H1 (cell line): ENCODE results near the gene BICD1. TPM values are rescaled to one million over a fixed set of nuclear protein-coding genes. Genes with fewer than 3 reads are reported as not detected.

ENCODE experiments used
- CTCF ChIA-PET: fragments of 300-600 bp; sonication (Branson Sonifier 250); formaldehyde crosslinking; loops from one replicate; lab custom pipeline; 2021; ENCODE audit not compliant: partially characterized antibody; lab: Charles Lee
- POLR2A ChIA-PET: fragments of 300-600 bp; sonication (Branson Sonifier 250); formaldehyde crosslinking; loops from one replicate; lab custom pipeline; 2021; ENCODE audit warnings: inconsistent platforms; ENCODE audit not compliant: partially characterized antibody; lab: Charles Lee
- DNase-seq, 2 experiments: peaks; one replicate each; pipeline versions ENCODE4 v3.0.0 to v3.0.0-alpha.2; 2010 to 2022; ENCODE audit warnings: low spot score in 2 of 2, low read depth in 1 of 2, mixed read lengths in 1 of 2
- FAIRE-seq: peaks from 2 replicates; lab custom pipeline; 2011; peaks lifted over from hg19 to GRCh38; lab: Jason Lieb, UNC
- H2AFZ ChIP-seq: 2 replicates; pipeline ENCODE4 v1.8.1; 2012; ENCODE audit warnings: low read length, inconsistent platforms
- H2AK5ac ChIP-seq: 2 replicates; pipeline ENCODE4 v1.6.1; 2013; ENCODE audit warnings: low read depth, low read length
- H2BK120ac ChIP-seq: replicated peaks from 2 replicates; pipeline ENCODE3; 2013; ENCODE audit warnings: low read depth, low read length, inconsistent platforms
- H2BK12ac ChIP-seq: 2 replicates; pipeline ENCODE4 v1.6.1; 2013; ENCODE audit warnings: low read depth, low read length
- H2BK15ac ChIP-seq: 2 replicates; pipeline ENCODE4 v1.6.1; 2013; ENCODE audit warnings: low read length
- H2BK20ac ChIP-seq: 2 replicates; pipeline ENCODE4 v1.6.1; 2013; ENCODE audit warnings: low read length
- H2BK5ac ChIP-seq: 2 replicates; pipeline ENCODE4 v1.6.1; 2013; ENCODE audit warnings: low read depth, low read length
- H3K14ac ChIP-seq: 2 replicates; pipeline ENCODE4 v1.6.1; 2013; ENCODE audit warnings: inconsistent platforms; ENCODE audit not compliant: insufficient read length
- H3K18ac ChIP-seq: 2 replicates; pipeline ENCODE4 v1.6.1; 2013; ENCODE audit warnings: low read length; ENCODE audit errors: extremely low read depth
- H3K23ac ChIP-seq: 2 replicates; pipeline ENCODE4 v1.6.1; 2013; ENCODE audit warnings: inconsistent platforms; ENCODE audit not compliant: insufficient read length
- H3K23me2 ChIP-seq: 2 replicates; pipeline ENCODE4 v1.6.1; 2013; ENCODE audit warnings: low read depth, low read length
- H3K27ac ChIP-seq: 2 replicates; pipeline ENCODE4 v1.6.1; 2011; ENCODE audit warnings: low read depth, low read length, inconsistent platforms
- H3K27me3 ChIP-seq, 4 experiments: replicated peaks in 1 of 4; 1 replicate in 1 of 4; 2 replicates in 3 of 4; pipeline versions ENCODE4 v1.6.1 to v1.8.1; 2011 to 2013; ENCODE audit warnings: low read length in 3 of 4, mild to moderate bottlenecking in 3 of 4, inconsistent platforms in 2 of 4, mixed read lengths in 2 of 4, moderate library complexity in 1 of 4; ENCODE audit not compliant: control insufficient read depth in 3 of 4, insufficient read depth in 3 of 4; ENCODE audit errors: extremely low read depth in 1 of 4
- H3K36me3 ChIP-seq, 4 experiments: 2 replicates each; pipeline versions ENCODE4 v1.6.1 to v1.8.1; 2011 to 2013; ENCODE audit warnings: mild to moderate bottlenecking in 4 of 4, low read length in 3 of 4, moderate library complexity in 2 of 4, control low read depth in 1 of 4, inconsistent platforms in 1 of 4; ENCODE audit not compliant: insufficient read depth in 4 of 4, control insufficient read depth in 2 of 4
- H3K4ac ChIP-seq: replicated peaks from 2 replicates; pipeline ENCODE3; 2013; ENCODE audit warnings: low read length, low read depth, mixed read lengths, inconsistent platforms; ENCODE audit not compliant: insufficient read length
- H3K4me1 ChIP-seq, 4 experiments: replicated peaks in 1 of 4; 1 replicate in 1 of 4; 2 replicates in 3 of 4; pipeline versions ENCODE4 v1.6.1 to v1.8.1; 2011 to 2013; ENCODE audit warnings: low read length in 3 of 4, inconsistent platforms in 2 of 4, mixed read lengths in 1 of 4; ENCODE audit not compliant: insufficient read depth in 4 of 4, control insufficient read depth in 3 of 4
- H3K4me2 ChIP-seq, 2 experiments: 2 replicates each; pipeline versions ENCODE4 v1.6.1 to v1.8.1; 2011 to 2013; ENCODE audit warnings: low read depth in 2 of 2, low read length in 2 of 2, control low read depth in 1 of 2, inconsistent platforms in 1 of 2, mild to moderate bottlenecking in 1 of 2; ENCODE audit not compliant: insufficient read depth in 1 of 2
- H3K4me3 ChIP-seq, 4 experiments: fragments of 200-600, 300-600 bp in 1 of 4; sonication (generic), shearing (Covaris generic), sonication (Bioruptor Twin) in 1 of 4; 2 replicates each; pipeline versions ENCODE4 v1.5.1 to v1.8.1; 2011 to 2016; ENCODE audit warnings: low read length in 4 of 4, low read depth in 3 of 4, control low read depth in 2 of 4, inconsistent platforms in 2 of 4, mild to moderate bottlenecking in 2 of 4, mixed read lengths in 1 of 4, moderate library complexity in 1 of 4; ENCODE audit not compliant: insufficient read depth in 2 of 4; ENCODE audit errors: extremely low read depth in 1 of 4
- H3K56ac ChIP-seq: replicated peaks from 2 replicates; pipeline ENCODE3; 2013; ENCODE audit warnings: low read depth, mild to moderate bottlenecking, mixed read lengths, low read length, inconsistent platforms; ENCODE audit not compliant: insufficient read length
- H3K79me1 ChIP-seq: 2 replicates; pipeline ENCODE4 v1.6.1; 2013; ENCODE audit warnings: low read depth, low read length, control low read depth
- H3K79me2 ChIP-seq, 2 experiments: 2 replicates each; pipeline versions ENCODE4 v1.6.1 to v1.8.1; 2012 to 2013; ENCODE audit warnings: low read length in 2 of 2, mild to moderate bottlenecking in 2 of 2, inconsistent platforms in 1 of 2; ENCODE audit not compliant: insufficient read depth in 2 of 2, control insufficient read depth in 1 of 2
- H3K9ac ChIP-seq, 4 experiments: replicated peaks in 1 of 4; 1 replicate in 1 of 4; 2 replicates in 3 of 4; pipeline versions ENCODE4 v1.6.1 to v1.8.1; 2011 to 2013; ENCODE audit warnings: low read depth in 3 of 4, low read length in 3 of 4, control low read depth in 2 of 4, mild to moderate bottlenecking in 2 of 4, moderate library complexity in 2 of 4, inconsistent platforms in 1 of 4; ENCODE audit errors: extremely low read depth in 1 of 4
- H3K9me3 ChIP-seq, 2 experiments: 2 replicates each; pipeline versions ENCODE4 v1.6.1 to v1.8.1; 2012 to 2013; ENCODE audit warnings: mild to moderate bottlenecking in 2 of 2, moderate library complexity in 2 of 2, control low read depth in 1 of 2, inconsistent platforms in 1 of 2, low read depth in 1 of 2, low read length in 1 of 2, mixed read lengths in 1 of 2; ENCODE audit not compliant: insufficient read depth in 2 of 2
- H4K20me1 ChIP-seq, 2 experiments: replicated peaks in 1 of 2; 2 replicates each; pipeline versions ENCODE3 to v1.8.1; 2011 to 2013; ENCODE audit warnings: inconsistent platforms in 2 of 2, low read length in 2 of 2, mild to moderate bottlenecking in 1 of 2; ENCODE audit not compliant: insufficient read depth in 2 of 2, control insufficient read depth in 1 of 2
- H4K5ac ChIP-seq: 2 replicates; pipeline ENCODE4 v1.6.1; 2013; ENCODE audit warnings: low read length, low read depth, mixed read lengths, inconsistent platforms; ENCODE audit not compliant: insufficient read length
- H4K8ac ChIP-seq: 2 replicates; pipeline ENCODE4 v1.8.0; 2013; ENCODE audit warnings: mild to moderate bottlenecking, moderate library complexity, low read length, inconsistent platforms; ENCODE audit not compliant: insufficient read depth; ENCODE audit errors: extremely low read depth
- H4K91ac ChIP-seq: replicated peaks from 2 replicates; pipeline ENCODE3; 2013; ENCODE audit warnings: low read length, mixed read lengths, inconsistent platforms; ENCODE audit not compliant: insufficient read length
- HDAC6 ChIP-seq: IDR thresholded peaks from one replicate; pipeline ENCODE4 v1.7.1; 2012; ENCODE audit warnings: low read depth, mild to moderate bottlenecking, inconsistent platforms, low read length, moderate library complexity
- KDM4A ChIP-seq: IDR thresholded peaks from one replicate; pipeline ENCODE4 v1.7.1; 2012; ENCODE audit warnings: low read depth, mild to moderate bottlenecking, moderate library complexity, low read length, inconsistent platforms; ENCODE audit not compliant: severe bottlenecking
- WGBS, 2 experiments: shearing (Covaris generic) in 1 of 2; methylation state at CpG; one replicate each; pipeline versions ENCODE4 v1.1.6 to v1.1.7; 2013 to 2015; ENCODE audit warnings: low lambda C conversion rate in 2 of 2, mixed read lengths in 2 of 2, inconsistent platforms in 1 of 2, low coverage in 1 of 2, missing lambda C conversion rate in 1 of 2; ENCODE audit not compliant: insufficient replicate concordance in 2 of 2, insufficient coverage in 1 of 2, insufficient read length in 1 of 2; ENCODE audit errors: extremely low coverage in 1 of 2, missing lambda C conversion rate in 1 of 2; 5-methylcytosine and 5-hydroxymethylcytosine counted together
- polyA plus RNA-seq, 7 experiments: library from polyadenylated mRNA; depleted of rRNA in 3 of 7; stranded (reverse) in 5 of 7; unstranded in 2 of 7; fragments of >200 nt in 5 of 7; fragments of 200-250 nt in 2 of 7; gene quantifications; 1 replicate in 5 of 7; 2 replicates in 1 of 7; 4 replicates in 1 of 7; pipeline versions ENCODE4 v1.2.1 to v1.2.3, GENCODE V29; 2011 to 2013; ENCODE audit warnings: missing spikeins in 2 of 7, mixed read lengths in 2 of 7
- total RNA-seq: library from RNA; stranded (reverse); fragmentation: NEBNext Ultra II Directional; extraction: Animal tissue kit (Norgen Biotek cat#: 25700); gene quantifications from 2 replicates; pipeline ENCODE4 v1.2.1, GENCODE V29; 2021

Gene BICD1
- total and polyA plus RNA-seq, 2 of the 8 experiments (the other 6 are each of a cell fraction or from before 2014, with no cell fraction given), result 34.1 to 58.4 TPM

GRCh38 chr12:32083489-32083888 is 23.2 kb upstream of the BICD1 start:
- no peak overlapping the region for H3K56ac ChIP-seq
- no peak overlapping the region for H4K8ac ChIP-seq
- no peak overlapping the region for H3K4me2 ChIP-seq
- no peaks in the 10 kb centered on the region for H3K36me3 ChIP-seq
- H2AK5ac ChIP-seq, result no peak overlapping the region
- no peaks in the 10 kb centered on the region for H4K20me1 ChIP-seq
- H4K5ac ChIP-seq, result no peak overlapping the region
- H3K27me3 ChIP-seq, result no peaks in the 10 kb centered on the region
- H3K4me3 ChIP-seq, result no peak overlapping the region
- FAIRE-seq, result no peak
- H2BK5ac ChIP-seq, result no peak overlapping the region
- H3K18ac ChIP-seq, result no peak overlapping the region
- H2BK20ac ChIP-seq, result no peak overlapping the region
- H3K23me2 ChIP-seq, result no peaks in the 10 kb centered on the region
- WGBS, 2 experiments, result 96% methylated on average over 5 of the region's 5 CpGs; no CpG with 5 or more reads in 1 of the 2 experiments
- CTCF ChIA-PET, result interaction anchor here (0.6 to 1.8 kb wide), 5 partner anchors 8 to 229 kb away, joined by 4 to 8 read pairs (median 5); no protein-coding TSS in a partner anchor
- no peak overlapping the region for H2BK12ac ChIP-seq
- no peak for DNase-seq
- no peaks in the 10 kb centered on the region; a peak in 1 of 7 replicates for H3K4me1 ChIP-seq
- no peaks in the 10 kb centered on the region for H3K9me3 ChIP-seq
- H2BK15ac ChIP-seq, result no peak overlapping the region
- H2BK120ac ChIP-seq, result no peak overlapping the region
- no peak overlapping the region for H3K4ac ChIP-seq
- POLR2A ChIA-PET, result no interaction called here
- no peak overlapping the region for H3K9ac ChIP-seq
- H3K79me2 ChIP-seq, result no peaks in the 10 kb centered on the region
- no peak overlapping the region for H3K27ac ChIP-seq
- no peak overlapping the region for H2AFZ ChIP-seq
- no peak overlapping the region for H3K23ac ChIP-seq
- no peak overlapping the region for H3K14ac ChIP-seq
- no peak overlapping the region for H4K91ac ChIP-seq
- TF ChIP-seq KDM4A, result no peak
- TF ChIP-seq HDAC6, result no peak
- no peaks in the 10 kb centered on the region for H3K79me1 ChIP-seq
